ENCODE measurements around the gene TSGA10IP. TPM values are rescaled to one million over a fixed set of nuclear protein-coding genes. Genes with fewer than 3 reads are reported as not detected.

Gene TSGA10IP
- total RNA-seq, 2 experiments from 2014 or later = not detected

GRCh38 chr11:65931773-65932557 lies 13.3 kb upstream of the TSGA10IP start:
- CTCF ChIA-PET = interaction anchor here (1.0 to 2.7 kb wide), 4 partner anchors 9 to 90 kb away, joined by 3 to 14 read pairs (median 4); no protein-coding TSS in a partner anchor
- Mint-ChIP-seq H3K4me3 (no peak overlapping the region), H3K27me3 (no peaks in the 10 kb centered on the region), H3K27ac (no peak overlapping the region), H3K36me3 (peaks cover 2% of the 10 kb centered on the region), H3K4me1 (ENCODE audit: low read depth) (peaks cover 24% of the 10 kb centered on the region), H3K9me3 (no peaks in the 10 kb centered on the region)
- no peak for DNase-seq
- POLR2A ChIA-PET = no interaction called here
- intact Hi-C loops (cut with micrococcal nuclease) = no loop called here

- no peak for DNase-seq
- CTCF ChIA-PET = interaction anchor here (1.0 to 2.7 kb wide), 3 partner anchors 8 to 90 kb away, joined by 3 to 14 read pairs (median 4); no protein-coding TSS in a partner anchor
- Mint-ChIP-seq H3K4me3 (no peak overlapping the region), H3K27me3 (no peaks in the 10 kb centered on the region), H3K9me3 (no peaks in the 10 kb centered on the region), H3K4me1 (ENCODE audit: low read depth) (peaks cover 19% of the 10 kb centered on the region), H3K36me3 (no peaks in the 10 kb centered on the region), H3K27ac (no peak overlapping the region)
- POLR2A ChIA-PET = no interaction called here
- intact Hi-C loops (cut with micrococcal nuclease) = no loop called here
Measured at GRCh38 chr11:65932558-65932919, 12.7 kb upstream of the TSGA10IP start.

- ChIA-PET CTCF (interaction anchor here (1.1 kb wide), 1 partner anchor 9 kb away, joined by 4 read pairs; no protein-coding TSS in a partner anchor), POLR2A (no interaction called here)
- H3K4me3 Mint-ChIP-seq = no peak overlapping the region
- no peak for DNase-seq
- intact Hi-C loops (cut with micrococcal nuclease) = no loop called here
- H3K4me1 Mint-ChIP-seq (ENCODE audit: low read depth) = peaks cover 6% of the 10 kb centered on the region
- no peaks in the 10 kb centered on the region for H3K36me3 Mint-ChIP-seq
- no peak overlapping the region for H3K27ac Mint-ChIP-seq
- peaks cover 2% of the 10 kb centered on the region for H3K27me3 Mint-ChIP-seq
- H3K9me3 Mint-ChIP-seq = no peaks in the 10 kb centered on the region
Measured at GRCh38 chr11:65934014-65934413, 11.3 kb upstream of the TSGA10IP start.

GRCh38 chr11:65937766-65938165 lies 7.5 kb upstream of the TSGA10IP start:
- H3K36me3 Mint-ChIP-seq = no peaks in the 10 kb centered on the region
- intact Hi-C loops (cut with micrococcal nuclease) = no loop called here
- H3K9me3 Mint-ChIP-seq = no peaks in the 10 kb centered on the region
- H3K27me3 Mint-ChIP-seq = peaks cover 2% of the 10 kb centered on the region
- ChIA-PET CTCF (interaction anchor here (1.7 kb wide), 2 partner anchors 51 to 158 kb away, joined by 3 to 4 read pairs; no protein-coding TSS in a partner anchor), POLR2A (interaction anchor here (0.8 to 1.0 kb wide), 2 partner anchors 13 to 19 kb away, joined by 3 to 4 read pairs; partner anchors contain the start of genes C11orf68 and DRAP1)
- DNase-seq = no peak
- no peak overlapping the region for H3K4me3 Mint-ChIP-seq
- no peak overlapping the region for H3K27ac Mint-ChIP-seq
- peaks cover 9% of the 10 kb centered on the region for H3K4me1 Mint-ChIP-seq (ENCODE audit: low read depth)

- H3K4me1 Mint-ChIP-seq (ENCODE audit: low read depth) = peaks cover 9% of the 10 kb centered on the region
- POLR2A ChIA-PET = interaction anchor here (0.7 kb wide), 1 partner anchor 17 kb away, joined by 5 read pairs; no protein-coding TSS in a partner anchor
Measured at GRCh38 chr11:65941720-65942310, 3.5 kb upstream of the TSGA10IP start.

DNA sequence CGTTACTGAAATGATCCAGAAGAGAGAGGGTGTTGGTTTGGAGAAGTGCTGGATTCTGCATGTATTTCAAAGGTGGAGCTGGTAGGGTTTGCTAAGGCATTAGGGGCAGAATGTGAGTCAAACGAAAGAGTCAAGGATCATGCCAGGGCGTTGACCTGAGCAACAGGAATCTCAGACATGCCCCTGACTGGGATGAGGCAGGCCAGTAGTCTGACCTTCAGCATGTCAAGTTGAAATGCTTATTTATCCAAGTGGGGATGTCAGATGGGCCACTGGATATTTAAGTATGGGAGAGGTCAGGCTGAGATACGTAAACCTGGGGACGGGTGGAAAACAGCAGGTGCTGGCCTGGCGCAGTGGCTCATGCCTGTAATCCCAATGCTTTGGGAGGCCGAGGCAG lies 2.7 kb upstream of the TSGA10IP start:
- Mint-ChIP-seq H3K4me1 (ENCODE audit: low read depth) (peaks cover 9% of the 10 kb centered on the region), H3K36me3 (no peaks in the 10 kb centered on the region), H3K27me3 (peaks cover 2% of the 10 kb centered on the region), H3K4me3 (no peak overlapping the region), H3K27ac (no peak overlapping the region), H3K9me3 (no peaks in the 10 kb centered on the region)
- ChIA-PET POLR2A (interaction anchor here (0.7 kb wide), 1 partner anchor 17 kb away, joined by 5 read pairs; no protein-coding TSS in a partner anchor), CTCF (interaction anchor here (0.7 kb wide), 1 partner anchor 8 kb away, joined by 4 read pairs; no protein-coding TSS in a partner anchor)
- intact Hi-C loops (cut with micrococcal nuclease) = no loop called here
- no peak for DNase-seq

More at GRCh38 chr11:65941720-65942310, 3.5 kb upstream of the TSGA10IP start:
- DNase-seq = no peak
- Mint-ChIP-seq H3K27ac (peak overlapping the region; percentile 74), H3K4me3 (no peak overlapping the region), H3K27me3 (peaks cover 2% of the 10 kb centered on the region), H3K36me3 (no peaks in the 10 kb centered on the region), H3K9me3 (no peaks in the 10 kb centered on the region)
- intact Hi-C loops (cut with micrococcal nuclease) = no loop called here
- CTCF ChIA-PET = interaction anchor here (0.8 kb wide), 1 partner anchor 124 kb away, joined by 7 read pairs; no protein-coding TSS in a partner anchor

- Mint-ChIP-seq H3K4me1 (ENCODE audit: low read depth) (peaks cover 9% of the 10 kb centered on the region), H3K27ac (no peak overlapping the region), H3K36me3 (no peaks in the 10 kb centered on the region), H3K4me3 (no peak overlapping the region), H3K9me3 (no peaks in the 10 kb centered on the region), H3K27me3 (no peaks in the 10 kb centered on the region)
- no peak for DNase-seq
- POLR2A ChIA-PET = no interaction called here
- intact Hi-C loops (cut with micrococcal nuclease) = no loop called here
- CTCF ChIA-PET = interaction anchor here (0.6 kb wide), 1 partner anchor 41 kb away, joined by 3 read pairs; no protein-coding TSS in a partner anchor
Measured at GRCh38 chr11:65944191-65944590, 1.1 kb upstream of the TSGA10IP start.

DNA sequence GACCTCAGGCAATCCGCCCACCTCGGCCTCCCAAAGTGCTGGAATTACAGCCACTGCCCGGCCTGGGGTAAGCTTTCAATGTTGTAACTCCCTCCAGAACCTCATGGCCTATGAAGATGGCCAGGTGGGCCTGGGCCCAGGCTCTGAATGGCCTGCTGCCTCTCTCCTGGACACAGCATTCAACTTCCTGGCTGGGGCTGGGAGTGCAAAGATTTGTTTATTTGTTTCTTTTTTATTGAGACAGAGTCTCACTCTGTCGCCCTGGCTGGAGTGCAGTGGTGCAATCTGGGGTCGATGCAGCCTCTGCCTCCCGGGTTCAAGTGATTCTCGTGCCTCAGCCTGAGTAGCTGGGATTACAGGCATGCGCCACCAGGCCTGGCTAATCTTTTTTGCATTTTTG lies 513 bp upstream of the TSGA10IP start:
- ChIA-PET CTCF (no interaction called here), POLR2A (no interaction called here)
- no peak overlapping the region for H3K27ac Mint-ChIP-seq

DNA sequence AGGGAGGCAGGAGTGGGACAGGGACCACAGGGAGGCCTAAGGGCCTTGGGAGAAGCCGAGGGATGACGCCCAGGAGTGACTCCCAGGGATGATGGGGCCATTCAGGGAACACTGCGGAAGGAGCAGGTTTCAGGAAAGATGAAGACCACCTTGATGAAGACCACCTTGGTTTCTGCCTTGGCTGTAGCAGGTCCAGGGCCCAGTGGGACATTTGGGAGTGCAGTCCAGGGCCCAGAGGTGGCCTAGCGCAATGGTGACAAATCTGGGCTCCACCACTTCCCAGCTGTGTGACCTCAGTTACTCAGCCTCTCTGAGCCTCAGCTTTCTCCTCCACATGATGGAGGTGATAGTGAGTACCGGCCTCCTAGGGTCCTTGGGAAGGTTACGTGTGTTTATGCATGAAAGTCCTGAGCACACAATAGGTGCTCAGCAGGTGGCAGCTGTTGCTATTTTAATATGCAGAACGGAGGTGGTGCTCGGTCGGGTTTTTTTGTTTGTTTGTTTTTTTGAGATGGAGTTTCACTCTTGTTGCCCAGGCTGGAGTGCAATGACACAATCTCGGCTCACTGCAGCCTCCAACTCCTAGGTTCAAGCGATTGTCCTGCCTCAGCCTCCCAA lies 770 bp downstream of the TSGA10IP start:
- no peak overlapping the region for H3K27ac Mint-ChIP-seq

More for the DNA sequence above, 513 bp upstream of the TSGA10IP start:
- Mint-ChIP-seq H3K4me1 (ENCODE audit: low read depth) (peaks cover 9% of the 10 kb centered on the region), H3K36me3 (no peaks in the 10 kb centered on the region), H3K27me3 (no peaks in the 10 kb centered on the region), H3K4me3 (no peak overlapping the region), H3K9me3 (no peaks in the 10 kb centered on the region)
- intact Hi-C loops (cut with micrococcal nuclease) = no loop called here
- no peak for DNase-seq

GRCh38 chr11:65946655-65947054 lies 1.4 kb downstream of the TSGA10IP start:
- POLR2A ChIA-PET = no interaction called here
- Mint-ChIP-seq H3K4me3 (no peak overlapping the region), H3K36me3 (no peaks in the 10 kb centered on the region), H3K9me3 (no peaks in the 10 kb centered on the region), H3K27me3 (no peaks in the 10 kb centered on the region), H3K27ac (no peak overlapping the region), H3K4me1 (ENCODE audit: low read depth) (peaks cover 1% of the 10 kb centered on the region)
- CTCF ChIA-PET = interaction anchor here (1.0 kb wide), 1 partner anchor 58 kb away, joined by 3 read pairs; the partner anchor contains the start of gene FIBP
- no peak for DNase-seq
- intact Hi-C loops (cut with micrococcal nuclease) = no loop called here

More for the DNA sequence above, 770 bp downstream of the TSGA10IP start:
- Mint-ChIP-seq H3K9me3 (no peaks in the 10 kb centered on the region), H3K4me1 (ENCODE audit: low read depth) (peaks cover 7% of the 10 kb centered on the region), H3K36me3 (no peaks in the 10 kb centered on the region), H3K27me3 (no peaks in the 10 kb centered on the region), H3K4me3 (no peak overlapping the region)
- DNase-seq = no peak
- intact Hi-C loops (cut with micrococcal nuclease) = no loop called here
- POLR2A ChIA-PET = no interaction called here
- CTCF ChIA-PET = interaction anchor here (1.0 kb wide), 1 partner anchor 57 kb away, joined by 3 read pairs; the partner anchor contains the start of gene FIBP

DNA sequence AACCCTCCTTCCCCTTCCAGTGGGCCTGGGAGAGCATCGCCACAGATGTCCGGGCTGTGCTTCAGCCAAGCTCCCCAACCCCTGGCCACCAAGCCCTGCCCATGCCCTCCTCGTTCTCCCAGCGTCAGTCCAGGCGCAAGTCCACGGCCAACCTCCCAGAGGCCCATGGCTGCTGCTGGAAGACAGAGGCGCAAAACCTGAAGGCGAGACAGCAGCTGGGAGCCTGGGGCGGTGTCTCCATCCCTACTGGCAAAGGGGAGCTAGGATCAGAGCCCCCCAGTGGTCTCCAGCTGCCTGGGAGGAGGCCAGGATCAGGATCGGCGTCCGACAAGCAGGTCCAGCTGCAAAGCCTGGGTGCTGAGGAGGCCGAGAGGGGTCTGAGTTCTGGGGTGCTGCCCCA lies 1.9 kb downstream of the TSGA10IP start:
- Mint-ChIP-seq H3K4me3 (no peak overlapping the region), H3K27me3 (no peaks in the 10 kb centered on the region), H3K9me3 (no peaks in the 10 kb centered on the region), H3K4me1 (ENCODE audit: low read depth) (no peaks in the 10 kb centered on the region), H3K27ac (no peak overlapping the region), H3K36me3 (no peaks in the 10 kb centered on the region)
- intact Hi-C loops (cut with micrococcal nuclease) = no loop called here
- ChIA-PET POLR2A (interaction anchor here (1.1 kb wide), 1 partner anchor 29 kb away, joined by 3 read pairs; the partner anchor contains the start of gene C11orf68), CTCF (interaction anchor here (1.2 kb wide), 1 partner anchor 63 kb away, joined by 4 read pairs; no protein-coding TSS in a partner anchor)
- DNase-seq = no peak

Data from activated CD4-positive, alpha-beta memory T cell treated with anti-CD3 and anti-CD28 coated beads for 36 hours (primary cell).